IPS-NIHi7 (cell line): ENCODE results near the gene TSPY2.
"Not testable (repeated sequence)": the region's sequence is repeated elsewhere in the genome, so short reads cannot be mapped to it uniquely, and the experiment has no call there.

Experiments
- DNase-seq: peaks from one replicate; pipeline ENCODE4 v3.0.0; 2012; ENCODE audit warnings: mixed read lengths; ENCODE audit errors: extremely low spot score

Gene TSPY2

GRCh38 chrY:6245923-6246322 is at the start of gene TSPY2:
Gene TSPY2, plus strand, starts transcription at chrY:6246223. Its CDS starts 46 bp downstream, at chrY:6246269.
- DNase-seq = not testable (repeated sequence)

DNA sequence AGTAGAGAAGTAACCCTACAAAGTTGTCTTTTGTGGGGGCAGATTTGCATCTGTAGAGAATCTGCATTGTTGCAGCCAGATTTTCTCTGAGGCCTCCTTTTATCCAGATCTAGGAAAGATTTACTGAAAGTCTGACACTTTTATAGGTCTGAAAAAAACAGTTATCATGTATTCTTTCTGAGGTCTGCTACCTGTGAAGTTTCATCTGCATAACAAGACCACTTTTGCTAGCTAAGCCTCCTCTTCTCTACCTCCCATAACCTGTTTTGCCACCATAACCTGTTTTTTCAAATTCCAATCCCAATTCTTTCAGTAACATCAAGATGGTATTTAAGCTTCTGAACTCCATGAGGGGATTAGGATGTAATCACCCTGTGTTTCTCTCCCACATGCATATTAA is 36.5 kb upstream of the TSPY2 start:
- not testable (repeated sequence) for DNase-seq

GRCh38 chrY:6217045-6217444 is 29.0 kb upstream of the TSPY2 start:
- not testable (repeated sequence) for DNase-seq

- not testable (repeated sequence) for DNase-seq
Measured at GRCh38 chrY:6269839-6270238, 23.8 kb downstream of the TSPY2 start.
